NCI-H345 (cell line): ENCODE data around the gene SAXO2.
"Not testable (repeated sequence)": the region's sequence is repeated elsewhere in the genome, so short reads cannot be mapped to it uniquely, and the experiment has no call there.

Experiments
- DNase-seq: peaks from one replicate; lab custom pipeline; 2025; lab: John Stamatoyannopoulos, UW

The SAXO2 gene

DNA sequence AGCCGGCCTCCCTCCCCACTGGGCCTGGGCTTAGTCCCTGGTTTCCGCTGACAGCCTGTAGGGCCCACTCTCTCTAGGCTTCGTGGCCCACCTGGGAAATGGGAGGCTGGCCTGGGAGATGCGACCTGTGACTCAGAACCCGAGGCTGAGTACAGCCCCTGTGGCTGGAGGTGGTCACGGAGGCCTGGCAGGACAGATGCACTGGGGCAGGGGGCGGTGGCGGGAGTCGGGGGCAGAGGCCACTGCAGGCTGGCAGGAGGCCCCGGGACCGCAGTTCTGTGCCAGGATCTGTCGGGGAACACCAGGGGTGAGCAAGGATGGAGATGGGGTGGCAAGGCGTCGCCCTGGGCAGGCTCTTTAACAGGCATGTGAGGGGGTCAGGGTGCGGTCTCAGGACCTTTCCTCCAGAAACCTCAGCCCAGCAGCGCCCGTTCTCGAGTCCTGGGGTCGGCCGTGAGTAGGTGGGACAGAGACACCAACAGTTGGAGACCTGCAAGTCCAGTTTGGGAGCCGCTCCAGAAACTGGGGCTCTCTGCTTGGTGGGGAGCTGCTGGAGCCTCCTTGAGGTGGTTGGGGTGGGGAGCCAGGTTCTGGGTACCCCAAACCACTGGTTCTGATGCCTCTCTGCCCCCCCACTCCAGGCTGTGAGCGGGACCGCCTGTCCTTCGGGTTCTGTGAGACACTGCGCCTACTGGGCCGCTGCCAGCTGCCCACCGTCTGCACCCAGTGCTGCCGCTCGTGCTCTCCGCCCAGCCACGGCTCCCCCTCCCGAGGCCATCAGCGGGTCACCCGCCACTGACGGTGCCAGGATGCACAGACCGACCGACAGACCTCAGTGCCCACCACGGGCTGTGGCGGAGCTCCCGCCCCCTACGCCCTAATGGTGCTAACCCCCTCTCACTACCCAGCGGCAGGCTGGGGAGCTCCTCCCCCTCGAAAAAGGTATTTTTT is 71.3 kb downstream of the SAXO2 start:
- DNase-seq, result not testable (repeated sequence)
